Activated naive CD4-positive, alpha-beta T cell treated with anti-CD3 and anti-CD28 coated beads for 36 hours (primary cell): Measurements from ENCODE around the gene TMEM266. TPM values are rescaled to one million over a fixed set of nuclear protein-coding genes. Genes with fewer than 3 reads are reported as not detected.

Source experiments
- CTCF ChIA-PET: fragments of 350-600 bp; sonication (Branson Sonifier 250); formaldehyde crosslinking; loops from one replicate; lab custom pipeline; 2021; ENCODE audit warnings: antibody characterized with exemption; lab: Charles Lee
- DNase-seq: peaks from one replicate; pipeline ENCODE4 v3.0.0-alpha.2; 2020
- H3K27ac Mint-ChIP-seq: one replicate; pipeline ENCODE4 v1.8.0; 2021; ENCODE audit warnings: mild to moderate bottlenecking, mixed read lengths
- H3K27me3 Mint-ChIP-seq: one replicate; pipeline ENCODE4 v1.8.0; 2021; ENCODE audit warnings: low read depth, mixed read lengths
- H3K36me3 Mint-ChIP-seq: one replicate; pipeline ENCODE4 v1.8.0; 2021; ENCODE audit warnings: low read depth, mixed read lengths
- H3K4me1 Mint-ChIP-seq: one replicate; pipeline ENCODE4 v1.8.0; 2021; ENCODE audit warnings: low read depth, mixed read lengths
- H3K4me3 Mint-ChIP-seq: one replicate; pipeline ENCODE4 v1.8.0; 2021; ENCODE audit warnings: mild to moderate bottlenecking, moderate library complexity, mixed read lengths
- H3K9me3 Mint-ChIP-seq: one replicate; pipeline ENCODE4 v1.8.0; 2021; ENCODE audit warnings: mixed read lengths
- intact Hi-C: fragments of 100-400 bp; cut with micrococcal nuclease; formaldehyde crosslinking; loops from one replicate; pipeline ENCODE4 v1.15.1; 2023
- total RNA-seq, 2 experiments: library from RNA; stranded (reverse); gene quantifications; one replicate each; pipeline ENCODE4 v1.2.3, GENCODE V29; 2021

Gene TMEM266
- total RNA-seq, 2 experiments from 2014 or later, result not detected

DNA sequence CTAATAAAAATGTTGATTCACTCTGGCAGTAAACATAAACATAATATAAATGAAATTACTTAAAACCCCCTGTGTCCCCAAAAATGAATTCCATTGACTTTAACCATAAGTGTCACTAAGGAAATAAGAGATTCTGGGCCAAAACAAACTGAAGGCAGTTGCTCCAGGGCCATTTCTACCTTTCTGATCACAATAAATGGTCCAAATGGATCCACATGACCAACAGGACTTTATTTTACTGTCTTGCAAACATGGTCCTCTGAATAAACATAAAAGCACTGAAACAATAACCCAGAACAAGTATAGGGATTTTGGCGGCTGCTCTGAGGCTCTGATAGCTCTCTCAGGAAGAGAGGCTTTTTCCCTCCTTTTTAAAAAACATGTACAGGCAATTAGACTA is 174.1 kb downstream of the TMEM266 start:
- no peak for DNase-seq
- Mint-ChIP-seq H3K36me3 (peaks cover 5% of the 10 kb centered on the region), H3K9me3 (no peaks in the 10 kb centered on the region), H3K4me1 (no peaks in the 10 kb centered on the region), H3K4me3 (no peak overlapping the region), H3K27ac (no peak overlapping the region), H3K27me3 (no peaks in the 10 kb centered on the region)
- intact Hi-C loops, result loop anchor here (2.0 kb wide), 2 partner anchors 103 to 607 kb away; partner anchors contain the start of gene ISL2
- CTCF ChIA-PET, result interaction anchor here (1.2 to 1.5 kb wide), 2 partner anchors 111 to 634 kb away, joined by 3 to 5 read pairs; no protein-coding TSS in a partner anchor

DNA sequence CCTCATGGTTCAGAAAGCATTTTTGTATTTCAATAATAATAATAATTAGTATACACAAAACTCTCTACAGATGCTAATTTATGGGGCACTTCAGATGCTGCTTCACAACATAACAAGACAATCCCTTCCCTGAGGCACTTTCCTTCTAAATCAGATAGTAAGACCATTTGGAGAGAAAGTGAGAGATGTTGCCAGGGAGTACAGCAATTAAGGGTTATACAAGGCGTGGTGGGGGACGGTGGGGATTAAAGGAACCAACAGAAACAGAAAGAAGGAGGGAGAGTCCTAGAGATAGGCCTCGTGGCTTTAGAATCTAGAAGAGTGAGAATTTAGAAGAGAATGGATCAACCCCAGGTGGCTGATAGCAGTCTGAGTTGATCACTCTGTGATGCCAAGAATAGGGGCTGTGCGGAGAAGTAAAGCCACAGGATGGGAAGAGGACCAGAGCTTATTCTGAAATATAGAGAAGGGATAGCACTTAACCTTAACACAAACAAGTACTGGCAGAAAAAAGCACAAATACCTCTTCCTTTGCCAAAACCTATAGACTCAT is 174.6 kb downstream of the TMEM266 start:
- CTCF ChIA-PET, result interaction anchor here (1.1 to 1.5 kb wide), 3 partner anchors 72 to 634 kb away, joined by 3 to 5 read pairs (median 3); no protein-coding TSS in a partner anchor
- intact Hi-C loops, result loop anchor here (2.0 kb wide), 2 partner anchors 102 to 606 kb away; partner anchors contain the start of gene ISL2
- H3K4me3 Mint-ChIP-seq, result no peak overlapping the region
- no peaks in the 10 kb centered on the region for H3K4me1 Mint-ChIP-seq
- no peaks in the 10 kb centered on the region for H3K27me3 Mint-ChIP-seq
- no peaks in the 10 kb centered on the region for H3K9me3 Mint-ChIP-seq
- H3K36me3 Mint-ChIP-seq, result peaks cover 5% of the 10 kb centered on the region
- no peak for DNase-seq
- no peak overlapping the region for H3K27ac Mint-ChIP-seq

DNA sequence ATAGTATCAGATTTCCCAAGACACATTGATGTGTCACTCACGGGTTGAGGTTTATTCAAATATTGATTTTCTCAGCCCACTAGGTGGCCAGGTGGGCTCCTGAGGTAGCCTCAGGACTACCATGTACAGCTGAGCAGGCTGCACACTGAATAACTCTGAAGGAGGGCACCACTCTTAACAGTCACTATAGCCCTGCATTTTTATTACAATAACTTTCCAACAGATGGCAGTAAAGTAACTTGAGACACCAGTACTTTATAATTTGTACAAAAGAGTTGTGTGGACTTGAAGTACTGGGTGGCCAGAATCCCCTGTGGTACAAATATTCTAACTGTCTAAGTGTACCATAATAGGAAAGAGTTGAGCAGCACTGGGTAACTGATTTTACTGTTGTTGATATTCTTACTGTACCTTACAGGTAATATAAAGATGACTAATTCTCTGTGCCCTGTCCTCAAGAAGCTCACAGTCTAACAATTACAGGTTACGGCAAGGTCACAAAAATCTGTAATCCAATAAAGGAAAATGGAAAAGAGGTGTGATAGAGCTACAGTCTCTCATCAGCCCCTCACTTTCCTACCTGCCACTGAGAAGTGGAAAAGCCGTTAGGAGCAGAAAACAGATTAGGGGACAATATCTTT is 175.5 kb downstream of the TMEM266 start:
- no peak overlapping the region for H3K4me3 Mint-ChIP-seq
- intact Hi-C loops, result loop anchor here (1.0 to 2.0 kb wide), 3 partner anchors 101 to 631 kb away; partner anchors contain the start of gene ISL2
- no peak for DNase-seq

DNA sequence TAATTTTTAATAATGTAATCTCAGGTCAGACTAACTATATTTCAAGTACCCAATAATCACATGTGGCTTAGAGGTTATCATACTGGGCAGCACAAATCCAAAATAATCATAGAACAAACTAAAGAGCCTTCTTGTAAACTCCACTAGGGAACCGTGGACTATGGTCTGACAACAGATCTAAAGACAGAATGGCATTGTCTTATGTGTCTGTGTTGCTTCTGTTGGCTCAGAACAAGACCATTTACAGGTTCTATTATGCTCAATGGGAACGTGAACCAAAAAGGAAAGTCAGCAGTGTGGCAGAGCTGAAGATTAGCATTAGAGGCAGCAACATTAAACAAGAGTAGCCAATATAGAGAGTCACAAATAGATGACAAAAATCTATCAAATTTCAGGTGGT is 176.6 kb downstream of the TMEM266 start:
- H3K27me3 Mint-ChIP-seq, result no peaks in the 10 kb centered on the region
- no peak overlapping the region for H3K27ac Mint-ChIP-seq
- CTCF ChIA-PET, result interaction anchor here (0.6 to 1.1 kb wide), 4 partner anchors 45 to 467 kb away, joined by 3 read pairs; no protein-coding TSS in a partner anchor
- H3K4me3 Mint-ChIP-seq, result no peak overlapping the region
- H3K36me3 Mint-ChIP-seq, result peaks cover 3% of the 10 kb centered on the region
- no peaks in the 10 kb centered on the region for H3K4me1 Mint-ChIP-seq
- intact Hi-C loops, result no loop called here
- no peak for DNase-seq
- no peaks in the 10 kb centered on the region for H3K9me3 Mint-ChIP-seq

More for the DNA sequence above, 175.5 kb downstream of the TMEM266 start:
- no peaks in the 10 kb centered on the region for H3K27me3 Mint-ChIP-seq
- H3K4me1 Mint-ChIP-seq, result no peaks in the 10 kb centered on the region
- H3K36me3 Mint-ChIP-seq, result peaks cover 5% of the 10 kb centered on the region
- CTCF ChIA-PET, result interaction anchor here (0.6 to 1.5 kb wide), 9 partner anchors 47 to 729 kb away, joined by 3 to 5 read pairs (median 3); no protein-coding TSS in a partner anchor
- H3K9me3 Mint-ChIP-seq, result no peaks in the 10 kb centered on the region
- H3K27ac Mint-ChIP-seq, result no peak overlapping the region

DNA sequence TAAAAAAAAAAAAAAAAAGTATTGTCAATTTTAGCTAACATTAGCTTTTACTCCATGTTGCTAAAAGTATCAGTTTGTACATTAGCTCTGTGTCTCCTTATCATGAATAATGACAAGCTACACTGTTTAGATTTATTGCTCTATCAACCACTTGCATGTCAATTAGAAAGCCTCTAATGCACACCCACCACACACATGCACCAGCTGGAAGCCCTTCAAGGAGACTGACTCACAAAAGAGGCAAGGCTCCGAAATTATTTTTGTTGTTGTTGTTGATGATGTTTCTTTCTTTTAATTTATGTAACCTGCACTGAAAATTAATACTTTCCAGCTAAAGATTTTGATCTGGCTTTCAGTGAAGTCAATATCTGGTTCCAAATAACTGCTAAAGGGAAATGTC is 180.0 kb downstream of the TMEM266 start:
- H3K27me3 Mint-ChIP-seq, result no peaks in the 10 kb centered on the region
- H3K4me1 Mint-ChIP-seq, result no peaks in the 10 kb centered on the region
- no peak for DNase-seq
- CTCF ChIA-PET, result interaction anchor here (0.6 kb wide), 1 partner anchor 94 kb away, joined by 5 read pairs; no protein-coding TSS in a partner anchor
- no peaks in the 10 kb centered on the region for H3K9me3 Mint-ChIP-seq
- no peak overlapping the region for H3K27ac Mint-ChIP-seq
- H3K36me3 Mint-ChIP-seq, result peaks cover 6% of the 10 kb centered on the region
- H3K4me3 Mint-ChIP-seq, result no peak overlapping the region
- intact Hi-C loops, result no loop called here

DNA sequence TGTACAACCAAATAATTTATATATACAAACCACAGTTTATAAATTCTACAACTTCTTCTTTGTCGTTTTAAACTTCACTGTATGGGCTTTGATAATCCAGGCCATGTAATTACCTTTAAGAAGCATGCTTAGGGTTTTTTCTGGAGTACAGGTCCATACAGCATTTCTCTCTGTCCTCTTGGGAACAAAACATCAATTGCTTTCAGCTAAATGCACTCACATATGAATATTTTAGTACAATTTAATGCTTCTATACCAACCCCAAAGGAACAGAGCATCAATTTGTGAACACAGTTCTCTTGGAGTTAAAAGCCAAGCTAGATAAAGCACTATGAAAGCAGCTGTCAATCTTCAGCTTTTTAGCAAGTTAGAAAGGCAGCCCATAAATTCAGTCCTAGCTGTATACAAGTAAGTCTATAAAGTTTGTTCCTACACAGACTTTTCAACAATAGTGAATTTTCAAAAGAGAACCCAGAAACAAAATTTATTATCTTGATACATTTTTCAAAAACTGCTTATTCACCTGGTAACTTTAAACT is 185.4 kb downstream of the TMEM266 start:
- no peaks in the 10 kb centered on the region for H3K4me1 Mint-ChIP-seq
- DNase-seq, result no peak
- CTCF ChIA-PET, result no interaction called here
- H3K27ac Mint-ChIP-seq, result no peak overlapping the region
- no peaks in the 10 kb centered on the region for H3K27me3 Mint-ChIP-seq
- H3K36me3 Mint-ChIP-seq, result peaks cover 6% of the 10 kb centered on the region
- intact Hi-C loops, result no loop called here
- no peak overlapping the region for H3K4me3 Mint-ChIP-seq
- no peaks in the 10 kb centered on the region for H3K9me3 Mint-ChIP-seq

DNA sequence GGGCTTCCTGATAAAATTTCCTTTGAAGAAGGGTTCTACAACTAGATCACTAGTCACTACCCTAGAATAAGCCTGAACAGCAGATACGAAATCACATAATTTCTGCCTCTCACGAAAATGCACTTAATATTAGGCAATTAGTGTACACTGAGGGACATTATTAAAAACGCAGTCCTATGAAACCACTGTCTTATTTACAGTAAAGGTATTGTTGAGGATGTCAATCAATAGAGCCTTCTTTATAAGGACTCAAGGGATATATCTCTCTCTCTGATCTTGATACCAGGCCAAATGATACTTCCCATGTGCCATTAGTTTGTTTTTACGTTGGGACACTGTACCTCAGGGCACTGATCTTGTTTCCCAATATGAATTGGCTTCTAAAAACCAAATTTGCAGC is 191.9 kb downstream of the TMEM266 start:
- no peaks in the 10 kb centered on the region for H3K27me3 Mint-ChIP-seq
- CTCF ChIA-PET, result no interaction called here

DNA sequence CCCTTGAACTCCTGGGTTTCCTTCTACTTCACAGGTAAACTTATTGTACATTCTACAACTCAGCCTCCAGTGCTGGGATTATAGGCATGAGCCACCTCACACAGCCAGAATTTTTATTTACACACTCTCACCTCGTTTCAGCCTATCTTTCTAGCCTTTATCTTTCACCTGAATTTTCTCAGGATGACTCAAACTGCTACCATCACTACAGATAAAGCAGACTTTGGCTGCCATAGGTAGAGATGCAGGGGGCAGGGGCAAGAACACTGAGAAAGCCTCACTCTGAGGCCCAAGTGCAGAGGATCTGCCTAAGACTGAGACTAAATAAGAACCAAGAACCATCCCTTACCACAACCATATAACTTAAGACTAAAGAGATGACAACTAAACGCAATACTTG is 192.5 kb downstream of the TMEM266 start:
- no peak for DNase-seq
- H3K27me3 Mint-ChIP-seq, result no peaks in the 10 kb centered on the region
- no peaks in the 10 kb centered on the region for H3K4me1 Mint-ChIP-seq
- no peaks in the 10 kb centered on the region for H3K9me3 Mint-ChIP-seq
- peaks cover 6% of the 10 kb centered on the region for H3K36me3 Mint-ChIP-seq
- no peak overlapping the region for H3K4me3 Mint-ChIP-seq
- intact Hi-C loops, result no loop called here
- H3K27ac Mint-ChIP-seq, result no peak overlapping the region
- CTCF ChIA-PET, result no interaction called here

More for the DNA sequence above, 191.9 kb downstream of the TMEM266 start:
- Mint-ChIP-seq H3K36me3 (peaks cover 4% of the 10 kb centered on the region), H3K9me3 (no peaks in the 10 kb centered on the region), H3K4me3 (no peak overlapping the region), H3K4me1 (no peaks in the 10 kb centered on the region), H3K27ac (no peak overlapping the region)
- intact Hi-C loops, result no loop called here
- DNase-seq, result no peak

DNA sequence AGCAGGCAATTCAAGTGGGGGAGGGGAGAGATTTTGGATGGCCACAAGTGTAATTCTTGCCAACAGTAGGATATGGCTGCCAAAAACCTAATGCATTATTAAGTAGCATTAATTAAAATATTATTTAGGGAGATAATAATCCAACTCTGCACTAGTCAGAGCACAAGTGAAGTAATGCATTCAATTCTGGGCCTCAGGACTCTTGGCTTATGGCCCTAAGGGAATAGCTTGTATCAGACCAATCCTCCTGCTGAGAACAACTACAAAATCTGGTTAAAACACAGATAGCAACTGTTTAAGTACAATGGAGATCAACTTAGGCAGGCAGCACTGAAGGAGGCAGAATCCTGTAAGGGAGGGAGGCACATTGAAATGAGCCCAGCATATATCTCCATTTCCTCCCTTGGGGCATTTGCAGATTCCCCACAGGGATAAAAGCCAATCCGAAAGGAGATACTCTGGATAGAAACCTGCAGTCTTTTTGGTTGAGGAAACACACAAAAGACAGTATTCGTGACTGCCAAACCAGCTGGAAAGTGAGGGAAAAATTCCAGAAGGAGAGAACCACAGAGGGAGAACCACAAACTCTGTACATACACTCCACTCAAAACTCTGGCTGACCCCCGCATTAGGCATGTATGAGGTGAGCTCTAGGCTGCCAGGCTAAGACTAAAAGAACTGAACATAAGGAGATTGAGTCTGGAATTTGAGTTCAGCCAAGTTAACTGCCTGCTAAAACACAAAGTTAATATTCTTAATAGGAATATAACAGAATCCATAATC is 194.1 kb downstream of the TMEM266 start:
- Mint-ChIP-seq H3K9me3 (peaks cover 2% of the 10 kb centered on the region), H3K36me3 (peaks cover 10% of the 10 kb centered on the region)

More for the DNA sequence above, 194.1 kb downstream of the TMEM266 start:
- intact Hi-C loops, result no loop called here
- Mint-ChIP-seq H3K4me3 (no peak overlapping the region), H3K27ac (no peak overlapping the region), H3K27me3 (no peaks in the 10 kb centered on the region), H3K4me1 (no peaks in the 10 kb centered on the region)
- CTCF ChIA-PET, result no interaction called here
- no peak for DNase-seq

Other genes starting within 250 kb of the TMEM266 start
- gene UBE2Q2, start 216.5 kb upstream of the TMEM266 start, total RNA-seq, result 10 to 100 TPM; 14.7 to 15.4 TPM
- gene FBXO22, start 156.1 kb upstream of the TMEM266 start, total RNA-seq, result 10 to 100 TPM; 97.3 to 99.6 TPM
- not detected for gene NRG4, start 47.6 kb upstream of the TMEM266 start, total RNA-seq